GM23338 (cell line): ENCODE results near the gene DCANP1. TPM values are rescaled to one million over a fixed set of nuclear protein-coding genes. Genes with fewer than 3 reads are reported as not detected.

Source experiments
- ATAC-seq: fragments of 200-7000 bp; cut with Tn5 transposase; 3 replicates; pipeline ENCODE4 v1.9.1; 2020
- DNase-seq: peaks from one replicate; pipeline ENCODE4 v3.0.0-alpha.2; 2015; ENCODE audit warnings: low spot score
- H2AFZ ChIP-seq: fragments of 200-600 bp; sonication (generic); 2 replicates; pipeline ENCODE4 v1.8.0; 2016; ENCODE audit warnings: antibody characterized with exemption, mild to moderate bottlenecking, moderate library complexity
- H3F3A ChIP-seq: fragments of 200-600 bp; sonication (generic); replicated peaks from 2 replicates; pipeline ENCODE4 v1.8.0; 2017; ENCODE audit warnings: antibody characterized with exemption, mixed run types, low read depth
- H3K27ac ChIP-seq: fragments of 200-600 bp; sonication (generic); 2 replicates; pipeline ENCODE4 v1.6.1; 2016; ENCODE audit warnings: low read depth
- H3K27me3 ChIP-seq: fragments of 200-600 bp; sonication (generic); 2 replicates; pipeline ENCODE4 v1.8.0; 2016; ENCODE audit warnings: mild to moderate bottlenecking, mixed run types, moderate library complexity; ENCODE audit not compliant: insufficient read depth
- H3K36me3 ChIP-seq: fragments of 200-600 bp; sonication (generic); 2 replicates; pipeline ENCODE4 v1.8.0; 2016; ENCODE audit warnings: mild to moderate bottlenecking; ENCODE audit not compliant: insufficient read depth
- H3K4me1 ChIP-seq: fragments of 200-600 bp; sonication (generic); 2 replicates; pipeline ENCODE4 v1.8.0; 2016; ENCODE audit warnings: mild to moderate bottlenecking, moderate library complexity; ENCODE audit not compliant: insufficient read depth
- H3K4me2 ChIP-seq: fragments of 200-600 bp; sonication (generic); 2 replicates; pipeline ENCODE4 v1.7.1; 2017; ENCODE audit warnings: mixed run types
- H3K4me3 ChIP-seq: fragments of 200-600 bp; sonication (generic); 2 replicates; pipeline ENCODE4 v1.6.1; 2016; ENCODE audit warnings: mixed run types
- H3K79me2 ChIP-seq: fragments of 200-600 bp; sonication (generic); replicated peaks from 2 replicates; pipeline ENCODE4 v1.8.0; 2017; ENCODE audit warnings: mild to moderate bottlenecking; ENCODE audit not compliant: insufficient read depth
- H3K9me2 ChIP-seq: fragments of 200-600 bp; sonication (generic); 2 replicates; pipeline ENCODE4 v1.8.0; 2017; ENCODE audit not compliant: insufficient read depth
- H4K20me1 ChIP-seq: fragments of 200-600 bp; sonication (generic); replicated peaks from 2 replicates; pipeline ENCODE4 v1.8.0; 2017; ENCODE audit warnings: mild to moderate bottlenecking; ENCODE audit not compliant: insufficient read depth
- H3K27ac Mint-ChIP-seq: 2 replicates; pipeline ENCODE4 v1.8.0; 2020; ENCODE audit warnings: inconsistent platforms, mild to moderate bottlenecking, moderate library complexity, mixed read lengths
- H3K27me3 Mint-ChIP-seq: 3 replicates; pipeline ENCODE4 v1.8.0; 2022; ENCODE audit warnings: low read depth, mild to moderate bottlenecking, moderate library complexity, mixed read lengths, inconsistent platforms; ENCODE audit not compliant: insufficient read depth, poor library complexity
- H3K36me3 Mint-ChIP-seq: 3 replicates; pipeline ENCODE4 v1.8.0; 2021; ENCODE audit warnings: low read depth, mild to moderate bottlenecking, inconsistent platforms, moderate library complexity, mixed read lengths
- H3K4me1 Mint-ChIP-seq: 3 replicates; pipeline ENCODE4 v1.8.0; 2020; ENCODE audit warnings: mild to moderate bottlenecking, inconsistent platforms, mixed read lengths
- H3K4me3 Mint-ChIP-seq: 3 replicates; pipeline ENCODE4 v1.8.0; 2021; ENCODE audit warnings: moderate library complexity, mild to moderate bottlenecking, inconsistent platforms, mixed read lengths
- H3K9me3 Mint-ChIP-seq: 3 replicates; pipeline ENCODE4 v1.8.0; 2020; ENCODE audit warnings: moderate library complexity, mild to moderate bottlenecking, inconsistent platforms, mixed read lengths
- CREB1 ChIP-seq: fragments of 250-450 bp; sonication (Bioruptor Pico); IDR thresholded peaks from 2 replicates; pipeline ENCODE4 v1.5.0; 2020; ENCODE audit warnings: low read depth, mild to moderate bottlenecking, moderate library complexity
- EZH2phosphoT487 ChIP-seq: fragments of 200-600 bp; sonication (generic); IDR thresholded peaks from one replicate; pipeline ENCODE4 v1.8.1; 2018; ENCODE audit warnings: antibody characterized with exemption; ENCODE audit not compliant: unreplicated experiment
- NANOG ChIP-seq: IDR thresholded peaks from 2 replicates; pipeline ENCODE4 v1.6.1; 2016; ENCODE audit warnings: antibody characterized with exemption, borderline replicate concordance
- ZNF114 ChIP-seq: fragments of 250-450 bp; sonication (Bioruptor Pico); IDR thresholded peaks from 2 replicates; pipeline ENCODE4 v1.5.0; 2020; ENCODE audit warnings: mild to moderate bottlenecking, moderate library complexity
- polyA plus RNA-seq: library from polyadenylated mRNA; unstranded; fragments of >200 nt; fragmentation: Nextera tagmentation; extraction: Ambion mirVana; gene quantifications from 2 replicates; pipeline ENCODE4 v1.2.1, GENCODE V29; 2016
- total RNA-seq: library from RNA; depleted of rRNA; stranded (reverse); fragments of >200 nt; shearing (Covaris generic); gene quantifications from 2 replicates; pipeline ENCODE4 v1.2.3, GENCODE V29; 2014
- TF ChIP-seq, protein P1 (sequence below): IDR thresholded peaks from 2 replicates; pipeline ENCODE4 v1.6.1; 2016; ENCODE audit warnings: antibody characterized with exemption
- TF ChIP-seq, protein P2 (sequence below): fragments of 250-450 bp; sonication (Bioruptor Pico); IDR thresholded peaks from 2 replicates; pipeline ENCODE4 v1.5.0; 2020; ENCODE audit warnings: mild to moderate bottlenecking, moderate library complexity

DCANP1 gene
- total and polyA plus RNA-seq, 2 experiments from 2014 or later, result not detected

- no peak overlapping the region for H2AFZ ChIP-seq
Observed at GRCh38 chr5:135429301-135430134, 17.6 kb downstream of the DCANP1 start.

More at GRCh38 chr5:135429301-135430134, 17.6 kb downstream of the DCANP1 start:
- H3K36me3 ChIP-seq, result no peaks in the 10 kb centered on the region
- no peaks in the 10 kb centered on the region for H3F3A ChIP-seq
- H3K27ac ChIP-seq, result no peak overlapping the region
- Mint-ChIP-seq H3K27ac (no peak overlapping the region), H3K4me3 (no peak overlapping the region), H3K4me1 (peaks cover 7% of the 10 kb centered on the region), H3K27me3 (peaks cover 2% of the 10 kb centered on the region), H3K9me3 (peaks cover 11% of the 10 kb centered on the region; the same call in 2 of the 3 replicates), H3K36me3 (peaks cover 8% of the 10 kb centered on the region; the same call in 2 of the 3 replicates)
- H3K4me2 ChIP-seq, result no peak overlapping the region
- ATAC-seq (no peak), DNase-seq (no peak)
- H3K27me3 ChIP-seq, result no peaks in the 10 kb centered on the region
- no peaks in the 10 kb centered on the region for H3K9me2 ChIP-seq
- H3K4me3 ChIP-seq, result no peak overlapping the region
- H4K20me1 ChIP-seq, result no peaks in the 10 kb centered on the region
- TF ChIP-seq ZNF114, result no peak
- TF ChIP-seq, protein P1, sequence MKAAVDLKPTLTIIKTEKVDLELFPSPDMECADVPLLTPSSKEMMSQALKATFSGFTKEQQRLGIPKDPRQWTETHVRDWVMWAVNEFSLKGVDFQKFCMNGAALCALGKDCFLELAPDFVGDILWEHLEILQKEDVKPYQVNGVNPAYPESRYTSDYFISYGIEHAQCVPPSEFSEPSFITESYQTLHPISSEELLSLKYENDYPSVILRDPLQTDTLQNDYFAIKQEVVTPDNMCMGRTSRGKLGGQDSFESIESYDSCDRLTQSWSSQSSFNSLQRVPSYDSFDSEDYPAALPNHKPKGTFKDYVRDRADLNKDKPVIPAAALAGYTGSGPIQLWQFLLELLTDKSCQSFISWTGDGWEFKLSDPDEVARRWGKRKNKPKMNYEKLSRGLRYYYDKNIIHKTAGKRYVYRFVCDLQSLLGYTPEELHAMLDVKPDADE, result no peak
- TF ChIP-seq, protein P2, sequence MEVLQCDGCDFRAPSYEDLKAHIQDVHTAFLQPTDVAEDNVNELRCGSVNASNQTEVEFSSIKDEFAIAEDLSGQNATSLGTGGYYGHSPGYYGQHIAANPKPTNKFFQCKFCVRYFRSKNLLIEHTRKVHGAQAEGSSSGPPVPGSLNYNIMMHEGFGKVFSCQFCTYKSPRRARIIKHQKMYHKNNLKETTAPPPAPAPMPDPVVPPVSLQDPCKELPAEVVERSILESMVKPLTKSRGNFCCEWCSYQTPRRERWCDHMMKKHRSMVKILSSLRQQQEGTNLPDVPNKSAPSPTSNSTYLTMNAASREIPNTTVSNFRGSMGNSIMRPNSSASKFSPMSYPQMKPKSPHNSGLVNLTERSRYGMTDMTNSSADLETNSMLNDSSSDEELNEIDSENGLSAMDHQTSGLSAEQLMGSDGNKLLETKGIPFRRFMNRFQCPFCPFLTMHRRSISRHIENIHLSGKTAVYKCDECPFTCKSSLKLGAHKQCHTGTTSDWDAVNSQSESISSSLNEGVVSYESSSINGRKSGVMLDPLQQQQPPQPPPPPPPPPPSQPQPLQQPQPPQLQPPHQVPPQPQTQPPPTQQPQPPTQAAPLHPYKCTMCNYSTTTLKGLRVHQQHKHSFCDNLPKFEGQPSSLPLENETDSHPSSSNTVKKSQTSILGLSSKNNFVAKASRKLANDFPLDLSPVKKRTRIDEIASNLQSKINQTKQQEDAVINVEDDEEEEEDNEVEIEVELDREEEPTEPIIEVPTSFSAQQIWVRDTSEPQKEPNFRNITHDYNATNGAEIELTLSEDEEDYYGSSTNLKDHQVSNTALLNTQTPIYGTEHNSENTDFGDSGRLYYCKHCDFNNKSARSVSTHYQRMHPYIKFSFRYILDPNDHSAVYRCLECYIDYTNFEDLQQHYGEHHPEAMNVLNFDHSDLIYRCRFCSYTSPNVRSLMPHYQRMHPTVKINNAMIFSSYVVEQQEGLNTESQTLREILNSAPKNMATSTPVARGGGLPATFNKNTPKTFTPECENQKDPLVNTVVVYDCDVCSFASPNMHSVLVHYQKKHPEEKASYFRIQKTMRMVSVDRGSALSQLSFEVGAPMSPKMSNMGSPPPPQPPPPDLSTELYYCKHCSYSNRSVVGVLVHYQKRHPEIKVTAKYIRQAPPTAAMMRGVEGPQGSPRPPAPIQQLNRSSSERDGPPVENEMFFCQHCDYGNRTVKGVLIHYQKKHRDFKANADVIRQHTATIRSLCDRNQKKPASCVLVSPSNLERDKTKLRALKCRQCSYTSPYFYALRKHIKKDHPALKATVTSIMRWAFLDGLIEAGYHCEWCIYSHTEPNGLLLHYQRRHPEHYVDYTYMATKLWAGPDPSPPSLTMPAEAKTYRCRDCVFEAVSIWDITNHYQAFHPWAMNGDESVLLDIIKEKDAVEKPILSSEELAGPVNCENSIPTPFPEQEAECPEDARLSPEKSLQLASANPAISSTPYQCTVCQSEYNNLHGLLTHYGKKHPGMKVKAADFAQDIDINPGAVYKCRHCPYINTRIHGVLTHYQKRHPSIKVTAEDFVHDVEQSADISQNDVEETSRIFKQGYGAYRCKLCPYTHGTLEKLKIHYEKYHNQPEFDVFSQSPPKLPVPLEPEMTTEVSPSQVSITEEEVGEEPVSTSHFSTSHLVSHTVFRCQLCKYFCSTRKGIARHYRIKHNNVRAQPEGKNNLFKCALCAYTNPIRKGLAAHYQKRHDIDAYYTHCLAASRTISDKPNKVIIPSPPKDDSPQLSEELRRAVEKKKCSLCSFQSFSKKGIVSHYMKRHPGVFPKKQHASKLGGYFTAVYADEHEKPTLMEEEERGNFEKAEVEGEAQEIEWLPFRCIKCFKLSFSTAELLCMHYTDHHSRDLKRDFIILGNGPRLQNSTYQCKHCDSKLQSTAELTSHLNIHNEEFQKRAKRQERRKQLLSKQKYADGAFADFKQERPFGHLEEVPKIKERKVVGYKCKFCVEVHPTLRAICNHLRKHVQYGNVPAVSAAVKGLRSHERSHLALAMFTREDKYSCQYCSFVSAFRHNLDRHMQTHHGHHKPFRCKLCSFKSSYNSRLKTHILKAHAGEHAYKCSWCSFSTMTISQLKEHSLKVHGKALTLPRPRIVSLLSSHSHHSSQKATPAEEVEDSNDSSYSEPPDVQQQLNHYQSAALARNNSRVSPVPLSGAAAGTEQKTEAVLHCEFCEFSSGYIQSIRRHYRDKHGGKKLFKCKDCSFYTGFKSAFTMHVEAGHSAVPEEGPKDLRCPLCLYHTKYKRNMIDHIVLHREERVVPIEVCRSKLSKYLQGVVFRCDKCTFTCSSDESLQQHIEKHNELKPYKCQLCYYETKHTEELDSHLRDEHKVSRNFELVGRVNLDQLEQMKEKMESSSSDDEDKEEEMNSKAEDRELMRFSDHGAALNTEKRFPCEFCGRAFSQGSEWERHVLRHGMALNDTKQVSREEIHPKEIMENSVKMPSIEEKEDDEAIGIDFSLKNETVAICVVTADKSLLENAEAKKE (CRISPR knock-in tag), result no peak
- TF ChIP-seq CREB1 (CRISPR knock-in tag), result no peak
- no peak for TF ChIP-seq NANOG
- no peak for TF ChIP-seq EZH2phosphoT487
- no peaks in the 10 kb centered on the region for H3K4me1 ChIP-seq
- no peaks in the 10 kb centered on the region for H3K79me2 ChIP-seq
